NB4 (cell line): Measurements from ENCODE around the gene PHF20.
"Not testable (repeated sequence)": the region's sequence is repeated elsewhere in the genome, so short reads cannot be mapped to it uniquely, and the experiment has no call there.

Experiments used
- DNase-seq: peaks from one replicate; pipeline ENCODE4 v3.0.0; 2010; ENCODE audit warnings: low read depth
- H3K4me3 ChIP-seq: one replicate; pipeline ENCODE4 v1.5.1; 2011; ENCODE audit warnings: mild to moderate bottlenecking, low read depth, low read length, moderate library complexity
- MYC ChIP-seq: IDR thresholded peaks from 2 replicates; pipeline ENCODE4 v1.6.1; 2011; ENCODE audit warnings: low read depth, low read length
- POLR2A ChIP-seq: IDR thresholded peaks from 2 replicates; pipeline ENCODE4 v1.6.1; 2011; ENCODE audit warnings: mild to moderate bottlenecking; ENCODE audit not compliant: insufficient read length; ENCODE audit errors: extremely low read depth
- TF ChIP-seq, protein P1 (sequence below): IDR thresholded peaks from 2 replicates; pipeline ENCODE4 v1.6.1; 2011; ENCODE audit warnings: low read depth, low read length
- TF ChIP-seq, protein P2 (sequence below): IDR thresholded peaks from one replicate; pipeline ENCODE4 v1.5.1; 2012; ENCODE audit warnings: low read depth, low read length

PHF20 gene

DNA sequence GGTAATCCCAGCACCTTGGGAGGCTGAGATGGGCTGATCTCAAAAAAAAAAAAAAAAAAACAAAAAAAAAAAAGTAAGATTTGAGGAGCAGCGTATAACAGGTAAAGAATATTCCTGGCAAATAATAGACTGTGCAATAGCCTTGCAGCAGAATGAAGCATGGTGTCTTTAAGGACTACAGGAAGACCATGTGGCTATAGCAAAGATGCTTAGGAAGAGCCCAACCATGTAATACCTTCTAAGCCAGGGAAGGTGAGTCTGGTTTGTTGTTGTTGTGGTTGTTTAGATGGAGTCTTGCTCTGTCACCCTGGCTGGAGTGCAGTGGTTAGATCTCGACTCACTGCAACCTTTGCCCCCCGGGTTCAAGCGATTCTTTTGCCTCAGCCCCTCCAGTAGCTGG lies 15.4 kb upstream of the PHF20 start:
- TF ChIP-seq POLR2A (no peak), MYC (no peak)
- TF ChIP-seq, protein P1, sequence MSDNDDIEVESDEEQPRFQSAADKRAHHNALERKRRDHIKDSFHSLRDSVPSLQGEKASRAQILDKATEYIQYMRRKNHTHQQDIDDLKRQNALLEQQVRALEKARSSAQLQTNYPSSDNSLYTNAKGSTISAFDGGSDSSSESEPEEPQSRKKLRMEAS = no peak
- TF ChIP-seq, protein P2, sequence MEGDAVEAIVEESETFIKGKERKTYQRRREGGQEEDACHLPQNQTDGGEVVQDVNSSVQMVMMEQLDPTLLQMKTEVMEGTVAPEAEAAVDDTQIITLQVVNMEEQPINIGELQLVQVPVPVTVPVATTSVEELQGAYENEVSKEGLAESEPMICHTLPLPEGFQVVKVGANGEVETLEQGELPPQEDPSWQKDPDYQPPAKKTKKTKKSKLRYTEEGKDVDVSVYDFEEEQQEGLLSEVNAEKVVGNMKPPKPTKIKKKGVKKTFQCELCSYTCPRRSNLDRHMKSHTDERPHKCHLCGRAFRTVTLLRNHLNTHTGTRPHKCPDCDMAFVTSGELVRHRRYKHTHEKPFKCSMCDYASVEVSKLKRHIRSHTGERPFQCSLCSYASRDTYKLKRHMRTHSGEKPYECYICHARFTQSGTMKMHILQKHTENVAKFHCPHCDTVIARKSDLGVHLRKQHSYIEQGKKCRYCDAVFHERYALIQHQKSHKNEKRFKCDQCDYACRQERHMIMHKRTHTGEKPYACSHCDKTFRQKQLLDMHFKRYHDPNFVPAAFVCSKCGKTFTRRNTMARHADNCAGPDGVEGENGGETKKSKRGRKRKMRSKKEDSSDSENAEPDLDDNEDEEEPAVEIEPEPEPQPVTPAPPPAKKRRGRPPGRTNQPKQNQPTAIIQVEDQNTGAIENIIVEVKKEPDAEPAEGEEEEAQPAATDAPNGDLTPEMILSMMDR = no peak
- DNase-seq = no peak
- no peak overlapping the region for H3K4me3 ChIP-seq

GRCh38 chr20:35757098-35757705 lies 14.6 kb upstream of the PHF20 start:
- no peak overlapping the region for H3K4me3 ChIP-seq
- DNase-seq = no peak
- TF ChIP-seq, protein P2 = no peak
- TF ChIP-seq, protein P1 = no peak
- no peak for TF ChIP-seq POLR2A
- no peak for TF ChIP-seq MYC

DNA sequence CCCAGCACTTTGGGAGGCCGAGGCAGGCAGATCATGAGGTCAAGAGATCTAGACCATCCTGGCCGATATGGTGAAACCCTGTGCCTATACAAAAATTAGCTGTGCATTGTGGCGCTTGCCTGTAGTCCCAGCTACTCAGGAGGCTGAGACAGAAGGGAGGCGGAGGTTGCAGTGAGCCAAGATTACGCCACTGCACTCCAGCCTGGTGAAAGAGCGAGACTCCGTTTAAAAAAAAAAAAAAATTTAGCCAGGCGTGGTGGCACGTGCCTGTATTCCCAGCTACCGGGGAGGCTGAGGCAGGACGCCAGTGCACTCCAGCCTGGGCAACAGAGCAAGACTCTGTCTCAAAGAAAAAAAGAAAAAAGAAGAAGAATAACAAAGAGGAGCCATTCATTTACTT lies 10.3 kb upstream of the PHF20 start:
- not testable (repeated sequence) for H3K4me3 ChIP-seq, DNase-seq

GRCh38 chr20:35762461-35762860 lies 9.4 kb upstream of the PHF20 start:
- no peak for DNase-seq
- TF ChIP-seq POLR2A = no peak
- TF ChIP-seq, protein P1 = no peak
- TF ChIP-seq, protein P2 = no peak
- H3K4me3 ChIP-seq = no peak overlapping the region

GRCh38 chr20:35764936-35765335 lies 6.9 kb upstream of the PHF20 start:
- not testable (repeated sequence) for DNase-seq, H3K4me3 ChIP-seq

DNA sequence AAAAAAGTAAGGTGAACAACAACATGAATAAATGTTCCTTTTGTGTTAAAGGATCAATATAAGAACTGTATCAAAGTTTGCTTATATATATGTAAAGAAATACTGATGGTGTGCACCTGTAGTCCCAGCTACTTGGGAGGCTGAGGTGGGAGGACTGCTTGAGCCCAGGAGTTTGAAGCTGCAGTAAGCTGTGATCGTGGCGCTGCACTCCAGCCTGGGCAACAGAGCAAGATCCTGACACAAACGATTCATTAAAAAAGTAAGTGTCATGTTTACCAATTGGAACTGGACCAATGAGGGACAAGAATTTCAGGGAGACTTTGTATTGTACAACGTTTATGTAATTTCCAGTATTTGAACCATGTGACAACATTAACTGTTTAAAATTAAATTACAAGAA lies 5.0 kb upstream of the PHF20 start:
- H3K4me3 ChIP-seq = no peak overlapping the region
- TF ChIP-seq, protein P1 = no peak
- TF ChIP-seq POLR2A = no peak
- TF ChIP-seq, protein P2 = no peak
- no peak for TF ChIP-seq MYC
- DNase-seq = no peak

GRCh38 chr20:35767683-35768481 lies 3.9 kb upstream of the PHF20 start:
- TF ChIP-seq, protein P2 = no peak
- TF ChIP-seq MYC (peak; percentile 26; the same call in 1 of the 2 replicates), POLR2A (peak; percentile 32)
- TF ChIP-seq, protein P1 = no peak; the same call in 1 of the 2 replicates
- H3K4me3 ChIP-seq = peak overlapping the region; percentile 19
- peak; percentile 95 for DNase-seq
